Glomerular visceral epithelial cell (primary cell): Measurements from ENCODE around the gene MAST4.

Source experiments
- DNase-seq: peaks from one replicate; pipeline ENCODE4 v3.0.0-alpha.2; 2016; ENCODE audit errors: extremely low spot score

The MAST4 gene

GRCh38 chr5:67042176-67043003 lies 446.2 kb downstream of the MAST4 start:
- no peak for DNase-seq

DNA sequence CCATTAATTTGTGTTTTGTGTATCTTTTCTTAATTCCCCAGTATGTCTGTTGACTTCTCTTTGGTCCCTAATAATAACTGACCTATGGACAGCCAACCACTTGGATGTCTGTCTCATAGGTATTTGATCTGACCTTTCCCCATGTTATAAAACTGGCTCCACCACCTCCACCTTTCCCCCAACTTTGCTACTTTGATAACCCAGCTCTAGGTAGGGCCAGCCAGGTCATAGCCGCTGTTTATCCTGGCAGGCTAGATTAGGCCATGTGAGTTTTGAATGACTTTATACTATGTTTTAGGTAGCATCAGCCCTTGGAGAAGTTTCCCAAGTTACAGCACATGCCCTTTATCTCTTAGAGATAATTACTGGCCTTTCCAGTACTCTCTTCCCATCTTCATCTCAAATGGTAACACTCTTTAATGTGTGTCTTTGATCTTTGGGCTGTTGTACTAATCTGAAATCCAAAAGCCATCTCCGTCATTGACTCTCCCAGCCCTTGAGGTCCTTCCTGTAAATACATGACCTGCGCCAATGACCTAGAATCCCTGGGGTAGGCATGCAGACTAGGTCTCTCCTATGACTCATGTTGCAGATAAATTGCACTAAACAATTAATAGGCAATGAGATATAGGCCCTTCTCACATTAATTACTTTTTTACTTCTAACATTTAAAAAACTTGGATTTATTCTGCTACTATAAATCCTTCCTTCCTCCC lies 447.8 kb downstream of the MAST4 start:
- DNase-seq: no peak

GRCh38 chr5:67045816-67046740 lies 449.9 kb downstream of the MAST4 start:
- no peak for DNase-seq

DNA sequence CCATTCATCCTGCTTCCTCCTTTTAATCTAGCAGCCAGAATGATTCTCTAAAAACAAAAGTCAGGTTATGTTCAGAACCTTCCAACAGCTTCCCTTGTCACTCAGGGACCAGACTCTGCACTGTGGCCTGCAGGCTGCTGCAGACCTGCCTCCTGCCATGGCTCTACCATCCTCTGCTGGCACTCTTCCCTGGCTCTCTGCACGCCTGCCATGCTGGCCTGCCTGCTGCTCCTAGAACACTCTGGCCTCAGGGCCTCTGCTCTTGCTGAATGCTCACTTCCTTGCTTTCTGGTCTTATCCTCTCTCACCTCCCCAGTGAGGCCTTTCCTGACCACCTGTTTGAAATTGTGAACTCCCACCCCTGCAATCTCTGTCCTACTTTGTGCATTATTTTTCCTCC lies 451.0 kb downstream of the MAST4 start:
- DNase-seq: no peak

DNA sequence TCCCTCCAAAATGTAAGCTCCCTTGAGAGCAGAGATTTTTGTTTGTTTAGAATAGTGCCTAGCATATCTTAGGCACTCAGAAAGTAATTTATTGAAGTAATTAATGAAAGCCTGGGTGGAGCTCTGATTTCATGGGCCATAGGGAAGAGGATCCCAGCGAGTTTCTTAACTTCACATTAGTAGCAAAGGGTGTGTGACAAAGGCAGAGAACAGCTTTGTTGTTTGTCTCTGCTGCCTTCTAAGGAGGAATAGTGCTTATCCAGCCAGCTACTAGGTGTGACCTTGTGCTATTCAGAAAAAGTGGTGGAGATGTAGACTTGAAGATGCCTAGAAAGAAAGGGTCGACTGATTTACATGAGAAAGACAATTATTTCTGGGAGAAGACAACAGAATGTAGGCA lies 451.4 kb downstream of the MAST4 start:
- no peak for DNase-seq

DNA sequence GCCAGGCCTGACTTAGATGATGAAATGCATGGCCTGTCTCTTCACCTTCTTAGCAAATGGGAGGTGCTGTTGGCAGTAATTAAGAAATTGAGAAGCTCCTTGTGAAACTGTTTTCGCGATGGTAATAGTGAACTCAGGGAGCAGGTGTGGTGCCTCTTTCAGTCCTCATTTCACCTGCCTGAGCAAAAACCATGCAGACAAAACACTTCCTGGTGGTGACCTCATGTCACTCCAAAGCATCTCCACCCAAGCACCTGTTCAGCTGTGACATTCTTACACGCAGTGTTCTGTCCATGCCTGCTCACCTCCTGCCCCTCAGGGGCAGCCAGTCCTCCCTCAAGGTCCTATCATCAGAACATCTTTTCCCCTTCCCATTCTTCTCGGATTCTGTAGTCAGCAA lies 453.9 kb downstream of the MAST4 start:
- no peak for DNase-seq

DNA sequence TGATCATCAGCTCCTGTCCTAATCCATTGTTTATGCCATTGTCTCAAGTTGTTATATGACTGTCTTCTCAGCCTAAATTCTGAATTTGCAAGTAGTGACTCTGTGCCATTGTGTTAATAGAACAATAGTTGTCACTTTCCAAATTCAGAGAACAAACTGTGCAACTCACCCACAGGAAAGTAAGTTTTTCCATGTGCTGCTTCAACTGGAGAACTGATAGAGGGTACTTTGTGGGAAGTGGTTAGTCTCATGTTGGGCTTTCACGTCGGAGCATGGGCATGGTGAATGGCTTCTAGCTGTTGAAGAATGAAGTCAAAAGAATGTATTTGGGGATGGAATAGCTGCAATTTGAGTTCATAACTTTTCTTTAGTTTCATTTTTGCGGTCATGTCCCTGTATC lies 454.4 kb downstream of the MAST4 start:
- DNase-seq: no peak

DNA sequence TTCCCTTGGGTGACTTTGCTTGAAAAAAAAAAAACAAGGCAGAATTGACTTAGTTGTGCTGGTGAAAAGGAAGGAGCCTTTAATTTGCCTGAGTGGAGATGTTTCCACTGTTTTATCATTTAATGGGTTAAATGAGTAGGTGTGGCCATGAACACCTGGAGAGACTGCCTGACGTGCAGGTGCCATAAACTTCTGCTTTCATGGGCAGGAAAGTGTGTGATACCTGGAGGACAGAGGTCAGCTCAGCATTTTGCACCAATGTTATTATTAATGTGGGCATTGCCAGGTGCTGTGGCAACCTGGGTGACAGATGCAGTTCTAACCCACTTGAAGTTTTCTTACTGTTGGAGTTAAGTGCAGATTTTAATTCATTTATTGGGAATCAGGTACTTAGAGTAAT lies 455.0 kb downstream of the MAST4 start:
- DNase-seq: no peak

DNA sequence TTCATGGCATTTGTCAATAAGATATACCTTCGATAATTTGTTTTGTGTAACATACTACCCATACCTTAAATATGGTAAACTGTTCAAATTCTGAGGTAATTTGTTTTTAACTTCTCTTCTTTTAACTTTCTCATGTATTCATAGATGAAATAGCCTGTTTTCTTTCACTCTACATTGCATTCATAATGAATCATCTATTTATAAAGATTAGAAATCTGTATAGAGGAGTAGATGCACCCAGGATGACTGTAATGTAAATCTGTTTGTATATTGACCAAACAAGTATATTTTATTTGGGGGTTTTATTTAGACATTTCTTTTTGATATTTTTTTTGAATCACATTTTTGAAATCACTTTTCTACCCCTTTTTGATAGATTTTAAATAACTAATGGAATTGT lies 455.8 kb downstream of the MAST4 start:
- no peak for DNase-seq

- no peak for DNase-seq
Observed at GRCh38 chr5:67053229-67053628, 457.0 kb downstream of the MAST4 start.

GRCh38 chr5:67058998-67059743 lies 463.0 kb downstream of the MAST4 start:
- no peak for DNase-seq

GRCh38 chr5:67059744-67060490 lies 463.7 kb downstream of the MAST4 start:
- DNase-seq: no peak

GRCh38 chr5:67061511-67061910 lies 465.3 kb downstream of the MAST4 start:
- no peak for DNase-seq

- no peak for DNase-seq
Observed at GRCh38 chr5:67063055-67063454, 466.9 kb downstream of the MAST4 start.

- no peak for DNase-seq
Observed at GRCh38 chr5:67063791-67064190, 467.6 kb downstream of the MAST4 start.

DNA sequence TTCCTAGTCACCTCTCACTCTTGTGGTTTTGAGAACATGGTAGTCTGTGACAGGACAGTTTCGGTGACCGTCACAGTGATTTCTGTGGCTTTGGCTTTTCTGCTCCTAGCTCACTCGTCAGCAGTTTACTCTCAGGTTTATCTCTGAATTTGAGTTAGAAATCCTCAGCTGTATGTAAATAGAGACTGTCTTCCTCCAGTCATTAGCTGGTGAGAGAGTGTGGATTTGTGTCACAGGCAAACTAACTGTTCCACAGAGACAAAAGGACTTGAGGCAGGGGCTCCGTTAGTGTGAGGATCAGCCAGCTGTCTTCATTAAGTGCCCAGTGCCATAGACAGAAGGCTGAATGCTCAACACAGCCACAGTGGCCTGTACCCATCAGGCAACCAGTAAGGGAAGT lies 469.0 kb downstream of the MAST4 start:
- DNase-seq: no peak

GRCh38 chr5:67065696-67066095 lies 469.5 kb downstream of the MAST4 start:
- DNase-seq: no peak

- no peak for DNase-seq
Observed at GRCh38 chr5:67066815-67067214, 470.6 kb downstream of the MAST4 start.

- DNase-seq: no peak
Observed at GRCh38 chr5:67073045-67073680, 477.0 kb downstream of the MAST4 start.

- no peak for DNase-seq
Observed at GRCh38 chr5:67077296-67077695, 481.1 kb downstream of the MAST4 start.
